CD4-positive, alpha-beta T cell treated with Interleukin-21 for 1 hour (primary cell): ENCODE measurements around the gene ADGRG7.
"Not testable (repeated sequence)": the region's sequence is repeated elsewhere in the genome, so short reads cannot be mapped to it uniquely, and the experiment has no call there.

Source experiments
- DNase-seq: peaks from one replicate; pipeline ENCODE4 v3.0.0-alpha.2; 2020

The ADGRG7 gene

GRCh38 chr3:100609305-100609704 is at the start of gene ADGRG7:
Gene ADGRG7 (plus strand): TSS chr3:100609601. CDS start chr3:100609857, 256 bp downstream.
- no peak for DNase-seq

- DNase-seq: no peak
Observed at GRCh38 chr3:100560426-100560825, 49.0 kb upstream of the ADGRG7 start.

- no peak for DNase-seq
Observed at GRCh38 chr3:100561459-100562158, 47.8 kb upstream of the ADGRG7 start.

- DNase-seq: no peak
Observed at GRCh38 chr3:100562224-100562857, 47.1 kb upstream of the ADGRG7 start.

- DNase-seq: no peak
Observed at GRCh38 chr3:100563228-100563627, 46.2 kb upstream of the ADGRG7 start.

GRCh38 chr3:100563652-100564211 is 45.7 kb upstream of the ADGRG7 start:
- no peak for DNase-seq

GRCh38 chr3:100570811-100571210 is 38.6 kb upstream of the ADGRG7 start:
- no peak for DNase-seq

- no peak for DNase-seq
Observed at GRCh38 chr3:100574536-100574935, 34.9 kb upstream of the ADGRG7 start.

- no peak for DNase-seq
Observed at GRCh38 chr3:100575704-100576103, 33.7 kb upstream of the ADGRG7 start.

GRCh38 chr3:100577382-100578008 is 31.9 kb upstream of the ADGRG7 start:
- DNase-seq: no peak

GRCh38 chr3:100578646-100579045 is 30.8 kb upstream of the ADGRG7 start:
- DNase-seq: no peak

- no peak for DNase-seq
Observed at GRCh38 chr3:100580147-100580546, 29.3 kb upstream of the ADGRG7 start.

- no peak for DNase-seq
Observed at GRCh38 chr3:100581650-100582049, 27.8 kb upstream of the ADGRG7 start.

GRCh38 chr3:100582157-100582556 is 27.2 kb upstream of the ADGRG7 start:
- not testable (repeated sequence) for DNase-seq

- DNase-seq: no peak
Observed at GRCh38 chr3:100584101-100584660, 25.2 kb upstream of the ADGRG7 start.

GRCh38 chr3:100586832-100587231 is 22.6 kb upstream of the ADGRG7 start:
- DNase-seq: no peak

GRCh38 chr3:100588251-100588650 is 21.1 kb upstream of the ADGRG7 start:
- no peak for DNase-seq

GRCh38 chr3:100590114-100590839 is 19.1 kb upstream of the ADGRG7 start:
- DNase-seq: peak; percentile 68

GRCh38 chr3:100590840-100591147 is 18.6 kb upstream of the ADGRG7 start:
- no peak for DNase-seq

GRCh38 chr3:100591411-100591810 is 18.0 kb upstream of the ADGRG7 start:
- no peak for DNase-seq

- no peak for DNase-seq
Observed at GRCh38 chr3:100600181-100601042, 9.0 kb upstream of the ADGRG7 start.
